ENCODE measurements around the gene MYO5B. TPM values are rescaled to one million over a fixed set of nuclear protein-coding genes. Genes with fewer than 3 reads are reported as not detected.

The MYO5B gene
- total RNA-seq, 6 experiments from 2014 or later = 0.17 to 0.28 TPM; not detected in 4

DNA sequence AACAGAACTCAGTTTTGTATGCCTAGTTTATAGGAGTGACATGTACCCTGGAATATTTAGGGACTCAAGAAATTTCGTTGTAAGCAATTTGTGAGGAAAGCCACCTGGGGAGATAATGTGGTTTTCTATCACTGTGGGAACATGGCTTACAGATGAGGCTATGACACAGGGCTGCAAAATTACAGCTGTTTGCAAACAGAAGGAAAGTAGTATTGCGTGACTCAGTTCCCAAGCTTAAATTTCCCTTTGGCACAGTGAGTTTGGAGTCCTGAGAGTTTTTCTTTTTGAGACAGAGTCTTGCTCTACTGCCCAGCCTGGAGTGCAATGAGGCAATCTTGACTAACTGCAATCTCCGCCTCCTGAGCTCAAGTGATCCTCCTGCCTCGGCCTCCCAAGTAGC lies 149.8 kb downstream of the MYO5B start:
- no peak overlapping the region for H3K4me3 Mint-ChIP-seq
- no peaks in the 10 kb centered on the region for H3K4me1 Mint-ChIP-seq (ENCODE audit: low read depth)

DNA sequence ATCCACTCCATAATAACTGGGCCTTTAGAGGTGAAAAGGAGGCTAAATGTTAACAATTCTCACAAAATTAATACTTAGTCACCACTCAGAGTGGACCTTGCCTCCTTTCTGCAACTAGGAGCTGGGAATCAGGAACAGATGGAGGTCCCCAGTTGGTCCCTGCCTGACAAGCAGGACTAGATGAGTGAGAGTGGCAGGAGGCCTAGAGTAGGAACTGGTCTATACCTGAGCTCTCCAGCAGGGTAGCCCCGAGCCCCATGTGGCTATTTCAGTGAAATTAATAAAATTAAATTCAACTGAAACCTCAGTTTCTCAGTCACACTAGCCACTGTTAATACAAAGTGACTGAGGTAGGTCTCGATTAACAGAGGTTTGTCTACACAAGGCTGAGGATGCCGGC lies 150.5 kb downstream of the MYO5B start:
- TF ChIP-seq, protein P1, sequence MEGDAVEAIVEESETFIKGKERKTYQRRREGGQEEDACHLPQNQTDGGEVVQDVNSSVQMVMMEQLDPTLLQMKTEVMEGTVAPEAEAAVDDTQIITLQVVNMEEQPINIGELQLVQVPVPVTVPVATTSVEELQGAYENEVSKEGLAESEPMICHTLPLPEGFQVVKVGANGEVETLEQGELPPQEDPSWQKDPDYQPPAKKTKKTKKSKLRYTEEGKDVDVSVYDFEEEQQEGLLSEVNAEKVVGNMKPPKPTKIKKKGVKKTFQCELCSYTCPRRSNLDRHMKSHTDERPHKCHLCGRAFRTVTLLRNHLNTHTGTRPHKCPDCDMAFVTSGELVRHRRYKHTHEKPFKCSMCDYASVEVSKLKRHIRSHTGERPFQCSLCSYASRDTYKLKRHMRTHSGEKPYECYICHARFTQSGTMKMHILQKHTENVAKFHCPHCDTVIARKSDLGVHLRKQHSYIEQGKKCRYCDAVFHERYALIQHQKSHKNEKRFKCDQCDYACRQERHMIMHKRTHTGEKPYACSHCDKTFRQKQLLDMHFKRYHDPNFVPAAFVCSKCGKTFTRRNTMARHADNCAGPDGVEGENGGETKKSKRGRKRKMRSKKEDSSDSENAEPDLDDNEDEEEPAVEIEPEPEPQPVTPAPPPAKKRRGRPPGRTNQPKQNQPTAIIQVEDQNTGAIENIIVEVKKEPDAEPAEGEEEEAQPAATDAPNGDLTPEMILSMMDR (IDR thresholded peaks at IDR 0.05) = no peak
- Mint-ChIP-seq H3K27ac (no peak overlapping the region), H3K36me3 (ENCODE audit: low read depth) (no peaks in the 10 kb centered on the region), H3K4me1 (ENCODE audit: low read depth) (no peaks in the 10 kb centered on the region), H3K27me3 (ENCODE audit: insufficient read depth) (peaks cover 5% of the 10 kb centered on the region), H3K4me3 (no peak overlapping the region), H3K9me3 (no peaks in the 10 kb centered on the region)
- no peak for DNase-seq

More for the DNA sequence above, 149.8 kb downstream of the MYO5B start:
- H3K27me3 Mint-ChIP-seq (ENCODE audit: insufficient read depth) = peaks cover 2% of the 10 kb centered on the region
- no peak for DNase-seq
- no peak overlapping the region for H3K27ac Mint-ChIP-seq
- no peaks in the 10 kb centered on the region for H3K9me3 Mint-ChIP-seq
- no peaks in the 10 kb centered on the region for H3K36me3 Mint-ChIP-seq (ENCODE audit: low read depth)
- TF ChIP-seq, protein P1 (IDR thresholded peaks at IDR 0.05) = no peak

DNA sequence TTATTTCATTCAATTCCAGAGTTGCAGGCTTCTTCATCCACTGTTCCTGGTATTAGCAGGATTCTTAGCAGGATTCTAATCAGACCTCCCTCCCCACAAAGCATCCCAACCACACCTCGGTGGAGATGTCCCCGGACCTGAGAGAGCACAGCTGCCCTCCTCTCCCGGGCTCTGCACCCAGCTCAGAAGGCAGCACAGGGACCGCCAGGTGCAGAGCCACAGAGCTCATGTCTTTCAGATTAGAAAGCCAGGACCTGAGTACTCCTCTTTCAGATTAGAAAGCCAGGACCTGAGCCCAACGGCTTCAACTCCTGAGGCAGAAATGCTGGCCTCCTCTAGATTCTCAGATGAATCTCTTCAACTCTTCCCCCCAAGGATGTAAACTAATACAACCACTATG lies 152.3 kb downstream of the MYO5B start:
- Mint-ChIP-seq H3K4me3 (no peak overlapping the region), H3K27ac (no peak overlapping the region), H3K27me3 (ENCODE audit: insufficient read depth) (peaks cover 5% of the 10 kb centered on the region), H3K9me3 (no peaks in the 10 kb centered on the region), H3K4me1 (ENCODE audit: low read depth) (no peaks in the 10 kb centered on the region), H3K36me3 (ENCODE audit: low read depth) (no peaks in the 10 kb centered on the region)
- no peak for DNase-seq
- TF ChIP-seq, protein P1 (IDR thresholded peaks at IDR 0.05) = no peak

DNA sequence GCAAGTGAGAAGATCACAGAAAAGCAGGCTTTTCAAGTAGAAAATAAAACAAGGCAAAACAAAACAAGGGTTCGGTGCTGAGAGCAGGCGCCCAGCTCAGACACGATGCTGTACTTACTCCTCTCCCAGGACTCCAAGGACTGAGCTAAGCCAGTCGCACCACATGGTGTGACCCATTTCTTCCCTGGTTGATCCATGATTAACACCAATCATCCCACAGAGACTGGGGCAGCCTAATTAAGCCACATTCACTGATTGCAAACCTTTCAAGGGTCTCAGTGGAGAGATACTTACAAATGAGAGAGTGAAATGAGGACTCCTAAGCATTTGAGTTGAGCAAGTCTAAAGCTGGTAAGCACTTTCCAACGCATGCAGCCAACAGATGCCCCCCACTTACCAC lies 155.2 kb downstream of the MYO5B start:
- H3K27ac Mint-ChIP-seq = no peak overlapping the region
- H3K9me3 Mint-ChIP-seq = no peaks in the 10 kb centered on the region
- TF ChIP-seq, protein P1 (IDR thresholded peaks at IDR 0.05) = no peak
- H3K4me1 Mint-ChIP-seq (ENCODE audit: low read depth) = no peaks in the 10 kb centered on the region
- H3K27me3 Mint-ChIP-seq (ENCODE audit: insufficient read depth) = peaks cover 4% of the 10 kb centered on the region
- no peaks in the 10 kb centered on the region for H3K36me3 Mint-ChIP-seq (ENCODE audit: low read depth)
- DNase-seq = no peak
- H3K4me3 Mint-ChIP-seq = no peak overlapping the region

DNA sequence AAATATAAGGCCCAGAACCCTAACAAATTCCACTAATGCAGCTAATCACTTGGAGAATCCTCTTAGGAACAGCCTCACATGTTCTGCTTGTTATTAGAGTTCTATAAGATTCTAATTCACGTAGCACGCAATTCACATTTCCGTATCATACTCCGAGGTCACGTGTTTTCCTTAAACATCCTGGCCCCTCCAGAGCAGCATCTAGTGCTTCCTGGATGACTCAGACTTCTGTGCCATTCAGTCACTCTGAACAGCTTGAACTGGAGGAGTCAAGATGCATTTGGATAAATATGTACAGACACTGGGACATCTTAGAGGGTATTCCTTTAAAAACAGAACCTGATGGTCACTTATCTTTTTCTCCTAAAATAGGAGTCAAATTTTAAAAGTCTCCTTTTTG lies 156.5 kb downstream of the MYO5B start:
- Mint-ChIP-seq H3K36me3 (ENCODE audit: low read depth) (no peaks in the 10 kb centered on the region), H3K4me1 (ENCODE audit: low read depth) (no peaks in the 10 kb centered on the region), H3K27ac (no peak overlapping the region), H3K9me3 (no peaks in the 10 kb centered on the region), H3K4me3 (no peak overlapping the region), H3K27me3 (ENCODE audit: insufficient read depth) (peaks cover 2% of the 10 kb centered on the region)
- no peak for DNase-seq
- TF ChIP-seq, protein P1 (IDR thresholded peaks at IDR 0.05) = no peak

DNA sequence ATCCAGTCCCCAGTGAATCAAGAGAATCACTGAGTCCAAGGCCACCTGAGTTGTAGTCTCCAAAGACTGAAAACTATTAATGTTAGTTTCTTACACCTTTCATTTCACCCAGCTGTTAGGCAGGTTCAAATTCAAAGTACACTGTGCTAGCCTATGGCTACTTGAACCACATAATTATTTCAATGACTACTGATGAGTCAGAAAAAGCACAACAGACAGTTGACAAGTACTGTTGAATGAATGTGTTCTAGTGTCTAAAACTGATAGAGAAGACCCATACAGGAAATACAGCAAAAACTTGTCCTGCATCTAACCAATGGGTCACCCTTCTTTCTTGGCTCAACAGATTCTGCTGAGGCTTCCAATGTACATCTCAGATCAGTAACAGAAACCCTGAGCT lies 160.9 kb downstream of the MYO5B start:
- Mint-ChIP-seq H3K9me3 (no peaks in the 10 kb centered on the region), H3K27ac (no peak overlapping the region), H3K4me3 (no peak overlapping the region), H3K36me3 (ENCODE audit: low read depth) (no peaks in the 10 kb centered on the region), H3K4me1 (ENCODE audit: low read depth) (no peaks in the 10 kb centered on the region), H3K27me3 (ENCODE audit: insufficient read depth) (peaks cover 3% of the 10 kb centered on the region)
- DNase-seq = no peak
- TF ChIP-seq, protein P1 (IDR thresholded peaks at IDR 0.05) = no peak

Measured in HFFc6 (cell line).